ENCODE data around the gene MAB21L3.

MAB21L3 gene

GRCh38 chr1:116122955-116123757 is 12.0 kb downstream of the MAB21L3 start:
- no peak overlapping the region for H3K4me2 ChIP-seq (ENCODE audit: low read length, poor library complexity, severe bottlenecking)
- no peak overlapping the region for H2AFZ ChIP-seq (ENCODE audit: low read depth, low read length)
- H3K4me1 ChIP-seq (ENCODE audit: control insufficient read depth, insufficient read depth, low read depth, low read length): peaks cover 17% of the 10 kb centered on the region
- no peaks in the 10 kb centered on the region for H3K36me3 ChIP-seq (ENCODE audit: control insufficient read depth in 1 of 2, insufficient read depth in 2 of 2, low read depth in 1 of 2, low read length in 2 of 2)
- no peak overlapping the region for H3K18ac ChIP-seq (ENCODE audit: low read depth in 1 of 2, low read length in 2 of 2)
- H3K14ac ChIP-seq (ENCODE audit: low read length in 2 of 2): no peak overlapping the region
- no peak overlapping the region for H3K23ac ChIP-seq (ENCODE audit: low read length in 2 of 2)
- H2BK15ac ChIP-seq (ENCODE audit: low read depth, poor library complexity, severe bottlenecking): no peak overlapping the region
- H3K27me3 ChIP-seq (ENCODE audit: control insufficient read depth in 1 of 2, insufficient read depth in 1 of 2, low read length in 2 of 2): peaks cover 0 to 11% of the 10 kb centered on the region in 2 experiments
- WGBS: 73% methylated on average over 3 of the region's 8 CpGs
- H4K91ac ChIP-seq (ENCODE audit: low read length): no peak overlapping the region
- H2AK5ac ChIP-seq (ENCODE audit: low read length, severe bottlenecking): no peak overlapping the region
- H2BK120ac ChIP-seq (ENCODE audit: low read depth, low read length): no peak overlapping the region
- H3K9ac ChIP-seq (ENCODE audit: low read length): peak overlapping the region; percentile 38
- H3K4me3 ChIP-seq (ENCODE audit: insufficient read depth in 1 of 2, low read depth in 1 of 2, low read length in 2 of 2): peak overlapping the region in 1 of 2 experiments; percentile 39
- H2BK12ac ChIP-seq (ENCODE audit: low read length in 2 of 2): no peak overlapping the region
- peak overlapping the region; percentile 44 for H3K27ac ChIP-seq (ENCODE audit: low read length, poor library complexity, severe bottlenecking)
- no peak overlapping the region for H2BK5ac ChIP-seq (ENCODE audit: low read depth, low read length, poor library complexity, severe bottlenecking)
- no peaks in the 10 kb centered on the region for H3K9me3 ChIP-seq (ENCODE audit: control insufficient read depth, low read length)
- no peak overlapping the region for H3K4ac ChIP-seq (ENCODE audit: low read depth in 1 of 2, low read length in 2 of 2)
- peak; percentile 47 for DNase-seq
- no peaks in the 10 kb centered on the region for H3K79me1 ChIP-seq (replicated peaks; ENCODE audit: low read length, poor library complexity, severe bottlenecking)
- H4K8ac ChIP-seq (ENCODE audit: low read length): no peak overlapping the region

DNA sequence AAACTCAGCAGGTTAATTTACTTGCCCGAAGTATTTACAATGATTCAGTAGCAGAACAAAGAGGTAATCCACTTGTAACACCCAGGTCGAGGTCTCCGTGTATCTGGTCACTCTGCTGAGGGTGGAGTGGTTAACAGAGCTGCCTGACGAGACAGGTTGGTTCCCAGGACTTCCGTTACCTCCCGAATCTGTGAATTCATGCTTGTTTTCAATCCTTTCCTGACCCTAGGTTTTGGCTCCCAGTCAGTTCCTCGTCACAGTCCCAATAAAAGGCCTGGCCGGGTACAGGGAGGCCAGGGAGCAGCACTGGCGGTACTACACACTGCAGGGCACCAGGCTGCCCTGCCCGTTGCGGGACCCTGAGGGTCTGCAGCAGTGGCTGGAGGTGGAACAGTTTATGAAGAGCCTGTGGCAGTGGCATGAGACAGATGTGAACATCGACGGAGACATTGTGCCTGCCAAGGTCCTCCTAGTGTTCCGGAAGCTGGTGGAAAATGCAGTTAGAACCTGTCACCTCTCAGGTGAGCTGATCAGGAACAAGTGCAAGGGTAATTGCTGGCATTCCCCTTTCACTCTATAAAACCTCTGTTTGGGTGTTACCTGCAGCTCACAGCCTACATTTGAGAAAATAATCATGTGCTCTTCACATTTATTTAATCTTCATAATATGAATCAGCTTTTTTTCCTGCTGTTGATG is 12.8 kb downstream of the MAB21L3 start:
- no peak overlapping the region for H2AFZ ChIP-seq (ENCODE audit: low read depth, low read length)
- 92% methylated on average over 14 of the region's 14 CpGs for WGBS
- H3K27me3 ChIP-seq (ENCODE audit: control insufficient read depth in 1 of 2, insufficient read depth in 1 of 2, low read length in 2 of 2): peaks cover 0 to 11% of the 10 kb centered on the region in 2 experiments
- no peak overlapping the region for H3K9ac ChIP-seq (ENCODE audit: low read length)
- H3K4me2 ChIP-seq (ENCODE audit: low read length, poor library complexity, severe bottlenecking): no peak overlapping the region
- H2BK120ac ChIP-seq (ENCODE audit: low read depth, low read length): no peak overlapping the region
- H4K91ac ChIP-seq (ENCODE audit: low read length): no peak overlapping the region
- H2BK12ac ChIP-seq (ENCODE audit: low read length in 2 of 2): no peak overlapping the region
- H3K9me3 ChIP-seq (ENCODE audit: control insufficient read depth, low read length): no peaks in the 10 kb centered on the region
- H3K4me1 ChIP-seq (ENCODE audit: control insufficient read depth, insufficient read depth, low read depth, low read length): peaks cover 22% of the 10 kb centered on the region
- H3K4me3 ChIP-seq (ENCODE audit: insufficient read depth in 1 of 2, low read depth in 1 of 2, low read length in 2 of 2): no peak overlapping the region
- H3K14ac ChIP-seq (ENCODE audit: low read length in 2 of 2): no peak overlapping the region
- H2BK15ac ChIP-seq (ENCODE audit: low read depth, poor library complexity, severe bottlenecking): no peak overlapping the region
- no peaks in the 10 kb centered on the region for H3K36me3 ChIP-seq (ENCODE audit: control insufficient read depth in 1 of 2, insufficient read depth in 2 of 2, low read depth in 1 of 2, low read length in 2 of 2)
- no peak for DNase-seq
- no peak overlapping the region for H3K23ac ChIP-seq (ENCODE audit: low read length in 2 of 2)
- H4K8ac ChIP-seq (ENCODE audit: low read length): no peak overlapping the region
- no peak overlapping the region for H3K27ac ChIP-seq (ENCODE audit: low read length, poor library complexity, severe bottlenecking)
- H3K79me1 ChIP-seq (replicated peaks; ENCODE audit: low read length, poor library complexity, severe bottlenecking): no peaks in the 10 kb centered on the region
- H2AK5ac ChIP-seq (ENCODE audit: low read length, severe bottlenecking): peak overlapping the region; percentile 30
- no peak overlapping the region for H3K18ac ChIP-seq (ENCODE audit: low read depth in 1 of 2, low read length in 2 of 2)
- no peak overlapping the region for H2BK5ac ChIP-seq (ENCODE audit: low read depth, low read length, poor library complexity, severe bottlenecking)
- no peak overlapping the region for H3K4ac ChIP-seq (ENCODE audit: low read depth in 1 of 2, low read length in 2 of 2)

GRCh38 chr1:116125758-116126157 is 14.6 kb downstream of the MAB21L3 start:
- H4K91ac ChIP-seq (ENCODE audit: low read length): no peak overlapping the region
- H3K4me2 ChIP-seq (ENCODE audit: low read length, poor library complexity, severe bottlenecking): no peak overlapping the region
- no peak overlapping the region for H2BK120ac ChIP-seq (ENCODE audit: low read depth, low read length)
- H2AFZ ChIP-seq (ENCODE audit: low read depth, low read length): no peak overlapping the region
- H2BK5ac ChIP-seq (ENCODE audit: low read depth, low read length, poor library complexity, severe bottlenecking): no peak overlapping the region
- no peaks in the 10 kb centered on the region for H3K36me3 ChIP-seq (ENCODE audit: control insufficient read depth in 1 of 2, insufficient read depth in 2 of 2, low read depth in 1 of 2, low read length in 2 of 2)
- peaks cover 0 to 11% of the 10 kb centered on the region in 2 experiments for H3K27me3 ChIP-seq (ENCODE audit: control insufficient read depth in 1 of 2, insufficient read depth in 1 of 2, low read length in 2 of 2)
- H3K4ac ChIP-seq (ENCODE audit: low read depth in 1 of 2, low read length in 2 of 2): no peak overlapping the region
- H4K8ac ChIP-seq (ENCODE audit: low read length): no peak overlapping the region
- H3K14ac ChIP-seq (ENCODE audit: low read length in 2 of 2): no peak overlapping the region
- H3K79me1 ChIP-seq (replicated peaks; ENCODE audit: low read length, poor library complexity, severe bottlenecking): no peaks in the 10 kb centered on the region
- no peak overlapping the region for H3K23ac ChIP-seq (ENCODE audit: low read length in 2 of 2)
- no peak overlapping the region for H2BK12ac ChIP-seq (ENCODE audit: low read length in 2 of 2)
- WGBS: 42% methylated on average over 5 of the region's 5 CpGs
- no peak overlapping the region for H3K9ac ChIP-seq (ENCODE audit: low read length)
- H3K4me3 ChIP-seq (ENCODE audit: insufficient read depth in 1 of 2, low read depth in 1 of 2, low read length in 2 of 2): no peak overlapping the region
- no peak overlapping the region for H2BK15ac ChIP-seq (ENCODE audit: low read depth, poor library complexity, severe bottlenecking)
- H3K4me1 ChIP-seq (ENCODE audit: control insufficient read depth, insufficient read depth, low read depth, low read length): peaks cover 20% of the 10 kb centered on the region
- H3K9me3 ChIP-seq (ENCODE audit: control insufficient read depth, low read length): no peaks in the 10 kb centered on the region
- H2AK5ac ChIP-seq (ENCODE audit: low read length, severe bottlenecking): no peak overlapping the region
- DNase-seq: no peak
- no peak overlapping the region for H3K27ac ChIP-seq (ENCODE audit: low read length, poor library complexity, severe bottlenecking)
- H3K18ac ChIP-seq (ENCODE audit: low read depth in 1 of 2, low read length in 2 of 2): no peak overlapping the region

GRCh38 chr1:116126281-116126680 is 15.1 kb downstream of the MAB21L3 start:
- Histone ChIP-seq H2BK120ac (ENCODE audit: low read depth, low read length) (no peak overlapping the region), H4K8ac (ENCODE audit: low read length) (no peak overlapping the region), H3K79me1 (replicated peaks; ENCODE audit: low read length, poor library complexity, severe bottlenecking) (no peaks in the 10 kb centered on the region), H3K4ac (ENCODE audit: low read depth in 1 of 2, low read length in 2 of 2) (no peak overlapping the region), H3K4me2 (ENCODE audit: low read length, poor library complexity, severe bottlenecking) (no peak overlapping the region), H3K4me3 (ENCODE audit: insufficient read depth in 1 of 2, low read depth in 1 of 2, low read length in 2 of 2) (no peak overlapping the region), H3K9ac (ENCODE audit: low read length) (no peak overlapping the region), H3K23ac (ENCODE audit: low read length in 2 of 2) (no peak overlapping the region), H2BK15ac (ENCODE audit: low read depth, poor library complexity, severe bottlenecking) (no peak overlapping the region), H2AK5ac (ENCODE audit: low read length, severe bottlenecking) (no peak overlapping the region), H2BK12ac (ENCODE audit: low read length in 2 of 2) (no peak overlapping the region), H3K9me3 (ENCODE audit: control insufficient read depth, low read length) (no peaks in the 10 kb centered on the region), H3K27me3 (ENCODE audit: control insufficient read depth in 1 of 2, insufficient read depth in 1 of 2, low read length in 2 of 2) (peaks cover 0 to 11% of the 10 kb centered on the region in 2 experiments), H4K91ac (ENCODE audit: low read length) (no peak overlapping the region), H3K14ac (ENCODE audit: low read length in 2 of 2) (no peak overlapping the region), H2BK5ac (ENCODE audit: low read depth, low read length, poor library complexity, severe bottlenecking) (no peak overlapping the region), H3K18ac (ENCODE audit: low read depth in 1 of 2, low read length in 2 of 2) (no peak overlapping the region), H3K36me3 (ENCODE audit: control insufficient read depth in 1 of 2, insufficient read depth in 2 of 2, low read depth in 1 of 2, low read length in 2 of 2) (no peaks in the 10 kb centered on the region), H3K4me1 (ENCODE audit: control insufficient read depth, insufficient read depth, low read depth, low read length) (peaks cover 19% of the 10 kb centered on the region), H2AFZ (ENCODE audit: low read depth, low read length) (no peak overlapping the region), H3K27ac (ENCODE audit: low read length, poor library complexity, severe bottlenecking) (no peak overlapping the region)
- WGBS: 76% methylated on average over 3 of the region's 4 CpGs
- DNase-seq: no peak
